ENCODE measurements around the gene RSPH6A. TPM values are rescaled to one million over a fixed set of nuclear protein-coding genes. Genes with fewer than 3 reads are reported as not detected.

RSPH6A gene
- total RNA-seq, 5 donors from 2014 or later (not counting 1 experiment from before 2014, with no cell fraction given) = 0.20 to 0.47 (median 0.38) TPM

DNA sequence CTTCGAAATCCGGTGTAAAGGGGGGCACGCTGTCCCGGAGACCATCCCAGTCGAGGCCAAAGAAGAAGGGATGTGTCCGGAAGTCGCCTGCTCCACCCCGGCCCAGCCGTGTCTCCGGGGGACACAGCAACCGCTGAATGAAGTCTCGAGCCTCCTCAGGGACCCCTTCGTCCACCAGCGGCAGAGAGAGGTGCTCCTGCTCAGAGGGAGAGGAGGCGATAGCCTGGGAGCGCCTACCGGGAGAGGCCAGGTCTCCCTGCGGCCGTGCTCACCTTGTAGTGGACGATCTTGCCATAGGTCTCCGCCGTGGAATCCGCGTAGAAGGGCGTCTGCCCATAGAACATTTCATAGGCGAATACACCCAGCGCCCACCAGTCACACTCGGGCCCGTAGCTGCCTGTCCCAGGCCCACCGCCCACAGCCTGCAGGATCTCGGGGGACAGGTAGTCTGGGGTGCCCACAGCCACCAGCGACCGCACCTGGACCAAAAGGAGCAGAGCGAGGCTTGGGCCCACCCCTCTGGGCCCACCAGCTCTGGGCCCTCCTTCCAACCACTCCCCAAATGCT lies 37.6 kb downstream of the RSPH6A start:
- no peak for DNase-seq
- Mint-ChIP-seq H3K4me1 (peaks cover 21 to 24% (median 23%) of the 10 kb centered on the region in 3 donors), H3K27me3 (peaks cover 13 to 28% of the 10 kb centered on the region in 2 donors), H3K27ac (no peak overlapping the region), H3K9me3 (no peaks in the 10 kb centered on the region), H3K36me3 (peaks cover 15% of the 10 kb centered on the region), H3K4me3 (no peak overlapping the region)
- Histone ChIP-seq H3K27ac (ENCODE audit: low read length) (no peak overlapping the region), H3K36me3 (ENCODE audit: control insufficient read depth in 2 of 2, extremely low read depth in 1 of 2, insufficient read depth in 1 of 2, low read length in 1 of 2) (peaks cover 6 to 9% of the 10 kb centered on the region in 2 donors), H3K4me3 (ENCODE audit: control insufficient read depth in 1 of 2, extremely low read depth in 1 of 2, low read length in 1 of 2) (no peak overlapping the region), H3K9me3 (no peaks in the 10 kb centered on the region), H3K4me1 (ENCODE audit: control insufficient read depth in 1 of 2, extremely low read depth in 1 of 2, insufficient read depth in 2 of 2, low read length in 2 of 2) (peaks cover 0 to 21% of the 10 kb centered on the region in 2 experiments), H3K27me3 (replicated peaks in 1 of 2; ENCODE audit: control insufficient read depth in 2 of 2, extremely low read depth in 1 of 2, insufficient read depth in 2 of 2, low read length in 1 of 2) (peaks cover 0 to 60% of the 10 kb centered on the region in 2 experiments)
- 98% methylated on average over 33 of the region's 34 CpGs for WGBS (ENCODE audit: insufficient coverage)
- ChIA-PET CTCF (no interaction called here), POLR2A (no interaction called here)
- ATAC-seq (replicated peaks in 1 of 4) = no peak

GRCh38 chr19:45774765-45775164 lies 40.3 kb downstream of the RSPH6A start:
- DNase-seq = no peak
- no peak overlapping the region for H3K27ac Mint-ChIP-seq
- H3K9me3 ChIP-seq = no peaks in the 10 kb centered on the region
- H3K36me3 ChIP-seq (ENCODE audit: control insufficient read depth in 2 of 2, extremely low read depth in 1 of 2, insufficient read depth in 1 of 2, low read length in 1 of 2) = peaks cover 6 to 9% of the 10 kb centered on the region in 2 donors
- no peak overlapping the region for H3K4me3 Mint-ChIP-seq
- ChIA-PET POLR2A (no interaction called here), CTCF (no interaction called here)
- peaks cover 0 to 43% of the 10 kb centered on the region in 2 experiments for H3K27me3 ChIP-seq (replicated peaks in 1 of 2; ENCODE audit: control insufficient read depth in 2 of 2, extremely low read depth in 1 of 2, insufficient read depth in 2 of 2, low read length in 1 of 2)
- peaks cover 8 to 17% of the 10 kb centered on the region in 2 donors for H3K27me3 Mint-ChIP-seq
- no peak overlapping the region for H3K4me3 ChIP-seq (ENCODE audit: control insufficient read depth in 1 of 2, extremely low read depth in 1 of 2, low read length in 1 of 2)
- ATAC-seq (replicated peaks in 1 of 4) = no peak
- H3K9me3 Mint-ChIP-seq = no peaks in the 10 kb centered on the region
- peaks cover 2 to 30% of the 10 kb centered on the region in 2 experiments for H3K4me1 ChIP-seq (ENCODE audit: control insufficient read depth in 1 of 2, extremely low read depth in 1 of 2, insufficient read depth in 2 of 2, low read length in 2 of 2)
- H3K36me3 Mint-ChIP-seq = peaks cover 15% of the 10 kb centered on the region
- H3K27ac ChIP-seq (ENCODE audit: low read length) = no peak overlapping the region
- peaks cover 18 to 29% (median 20%) of the 10 kb centered on the region in 3 donors for H3K4me1 Mint-ChIP-seq
- 91% methylated on average over 8 of the region's 9 CpGs for WGBS (ENCODE audit: insufficient coverage)

GRCh38 chr19:45773384-45773783 lies 41.7 kb downstream of the RSPH6A start:
- POLR2A ChIA-PET = interaction anchor here in 1 of 2 donors (0.6 kb wide), 2 partner anchors 12 to 42 kb away, joined by 4 to 6 read pairs; no protein-coding TSS in a partner anchor
- CTCF ChIA-PET = interaction anchor here (0.6 to 1.0 kb wide), 3 partner anchors 25 to 92 kb away, joined by 3 to 9 read pairs (median 4); no protein-coding TSS in a partner anchor
- Histone ChIP-seq H3K36me3 (ENCODE audit: control insufficient read depth in 2 of 2, extremely low read depth in 1 of 2, insufficient read depth in 1 of 2, low read length in 1 of 2) (peaks cover 6 to 9% of the 10 kb centered on the region in 2 donors), H3K27me3 (replicated peaks in 1 of 2; ENCODE audit: control insufficient read depth in 2 of 2, extremely low read depth in 1 of 2, insufficient read depth in 2 of 2, low read length in 1 of 2) (peaks cover 0 to 32% of the 10 kb centered on the region in 2 experiments), H3K4me3 (ENCODE audit: control insufficient read depth in 1 of 2, extremely low read depth in 1 of 2, low read length in 1 of 2) (no peak overlapping the region), H3K4me1 (ENCODE audit: control insufficient read depth in 1 of 2, extremely low read depth in 1 of 2, insufficient read depth in 2 of 2, low read length in 2 of 2) (peaks cover 2 to 26% of the 10 kb centered on the region in 2 experiments), H3K9me3 (no peaks in the 10 kb centered on the region), H3K27ac (ENCODE audit: low read length) (no peak overlapping the region)
- peaks cover 10 to 21% (median 11%) of the 10 kb centered on the region in 3 donors for H3K4me1 Mint-ChIP-seq
- H3K9me3 Mint-ChIP-seq = no peaks in the 10 kb centered on the region
- peaks cover 0 to 7% of the 10 kb centered on the region in 2 donors for H3K27me3 Mint-ChIP-seq
- ATAC-seq (replicated peaks in 1 of 4) (no peak), DNase-seq (no peak)
- no peak overlapping the region for H3K4me3 Mint-ChIP-seq
- no CpG with 5 or more reads among the region's 2 CpGs for WGBS (ENCODE audit: insufficient coverage)
- peaks cover 11% of the 10 kb centered on the region for H3K36me3 Mint-ChIP-seq
- no peak overlapping the region for H3K27ac Mint-ChIP-seq

GRCh38 chr19:45772912-45773311 lies 42.2 kb downstream of the RSPH6A start:
- DNase-seq = no peak
- CTCF ChIA-PET = interaction anchor here (0.5 to 1.0 kb wide), 4 partner anchors 26 to 286 kb away, joined by 3 to 7 read pairs (median 4); no protein-coding TSS in a partner anchor
- Mint-ChIP-seq H3K9me3 (no peaks in the 10 kb centered on the region), H3K27ac (no peak overlapping the region), H3K4me3 (no peak overlapping the region), H3K4me1 (peaks cover 9 to 21% (median 10%) of the 10 kb centered on the region in 3 donors), H3K27me3 (peaks cover 0 to 5% of the 10 kb centered on the region in 2 donors), H3K36me3 (peaks cover 10% of the 10 kb centered on the region)
- peaks cover 0 to 30% of the 10 kb centered on the region in 2 experiments for H3K27me3 ChIP-seq (replicated peaks in 1 of 2; ENCODE audit: control insufficient read depth in 2 of 2, extremely low read depth in 1 of 2, insufficient read depth in 2 of 2, low read length in 1 of 2)
- no peak overlapping the region for H3K27ac ChIP-seq (ENCODE audit: low read length)
- POLR2A ChIA-PET = interaction anchor here in 1 of 2 donors (0.6 kb wide), 2 partner anchors 12 to 285 kb away, joined by 4 to 6 read pairs; no protein-coding TSS in a partner anchor
- peaks cover 6 to 9% of the 10 kb centered on the region in 2 donors for H3K36me3 ChIP-seq (ENCODE audit: control insufficient read depth in 2 of 2, extremely low read depth in 1 of 2, insufficient read depth in 1 of 2, low read length in 1 of 2)
- no peaks in the 10 kb centered on the region for H3K9me3 ChIP-seq
- H3K4me1 ChIP-seq (ENCODE audit: control insufficient read depth in 1 of 2, extremely low read depth in 1 of 2, insufficient read depth in 2 of 2, low read length in 2 of 2) = peaks cover 2 to 28% of the 10 kb centered on the region in 2 experiments
- no peak overlapping the region for H3K4me3 ChIP-seq (ENCODE audit: control insufficient read depth in 1 of 2, extremely low read depth in 1 of 2, low read length in 1 of 2)
- ATAC-seq (replicated peaks in 1 of 4) = no peak
- WGBS (ENCODE audit: insufficient coverage) = 94% methylated on average over 2 of the region's 3 CpGs

DNA sequence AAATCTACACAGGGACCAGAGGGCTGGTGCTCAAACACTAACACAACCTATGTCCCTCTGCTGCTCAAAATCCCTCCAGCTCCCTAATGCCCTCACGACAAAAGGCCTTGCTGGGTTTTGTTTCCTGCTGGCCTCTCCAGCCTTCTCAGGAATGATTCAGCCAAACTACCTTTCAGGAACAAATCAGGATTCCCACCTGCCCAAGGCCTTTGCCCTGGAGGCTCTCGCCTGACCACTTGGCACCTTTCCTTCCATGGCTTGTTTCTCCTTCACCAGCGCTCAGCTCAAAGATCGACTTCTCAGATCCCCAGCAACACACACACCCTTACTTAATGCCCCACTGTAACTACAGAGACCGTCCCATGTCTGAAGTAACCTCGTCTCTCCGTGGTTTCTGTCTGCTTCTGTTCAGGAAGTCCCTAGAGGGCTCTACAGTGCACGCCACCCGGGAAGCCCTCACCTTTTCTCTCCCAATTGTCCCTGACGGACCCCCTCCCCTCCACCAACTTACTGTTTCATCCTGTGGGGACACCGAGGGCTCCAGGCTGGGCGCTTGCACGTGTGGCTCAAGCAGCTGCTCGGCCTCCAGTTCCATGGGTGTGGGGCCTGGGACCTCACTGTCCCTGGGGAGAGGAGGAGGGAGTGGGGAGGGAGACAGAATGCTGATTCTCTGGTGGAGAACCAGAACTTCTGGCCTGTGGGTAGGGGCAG lies 42.8 kb downstream of the RSPH6A start:
- DNase-seq = no peak
- 75% methylated on average over 10 of the region's 14 CpGs for WGBS (ENCODE audit: insufficient coverage)
- H3K27ac Mint-ChIP-seq = peak overlapping the region in 1 of 2 donors; percentile 2

GRCh38 chr19:45771311-45771933 lies 43.7 kb downstream of the RSPH6A start:
- Histone ChIP-seq H3K4me1 (ENCODE audit: control insufficient read depth in 1 of 2, extremely low read depth in 1 of 2, insufficient read depth in 2 of 2, low read length in 2 of 2) (peaks cover 2 to 35% of the 10 kb centered on the region in 2 experiments), H3K9me3 (no peaks in the 10 kb centered on the region), H3K4me3 (ENCODE audit: control insufficient read depth in 1 of 2, extremely low read depth in 1 of 2, low read length in 1 of 2) (no peak overlapping the region), H3K27ac (ENCODE audit: low read length) (no peak overlapping the region), H3K36me3 (ENCODE audit: control insufficient read depth in 2 of 2, extremely low read depth in 1 of 2, insufficient read depth in 1 of 2, low read length in 1 of 2) (no peaks in the 10 kb centered on the region), H3K27me3 (replicated peaks in 1 of 2; ENCODE audit: control insufficient read depth in 2 of 2, extremely low read depth in 1 of 2, insufficient read depth in 2 of 2, low read length in 1 of 2) (peaks cover 0 to 30% of the 10 kb centered on the region in 2 experiments)
- ATAC-seq (replicated peaks in 1 of 4) (no peak), DNase-seq (no peak)
- ChIA-PET CTCF (interaction anchor here (0.6 to 3.1 kb wide), 2 partner anchors 11 to 28 kb away, joined by 4 to 61 read pairs; partner anchors contain the start of gene DMPK (in 1 of the 2)), POLR2A (no interaction called here)
- no peaks in the 10 kb centered on the region for H3K36me3 Mint-ChIP-seq
- H3K9me3 Mint-ChIP-seq = no peaks in the 10 kb centered on the region
- peaks cover 0 to 9% of the 10 kb centered on the region in 2 donors for H3K27me3 Mint-ChIP-seq
- peak overlapping the region in 1 of 2 donors; percentile 3 for H3K27ac Mint-ChIP-seq
- H3K4me1 Mint-ChIP-seq = peaks cover 9 to 20% (median 11%) of the 10 kb centered on the region in 3 donors
- H3K4me3 Mint-ChIP-seq = peak overlapping the region; percentile 35 to 90 (median 41)
- 93% methylated on average over 36 of the region's 46 CpGs for WGBS (ENCODE audit: insufficient coverage)

More for the DNA sequence above, 42.8 kb downstream of the RSPH6A start:
- H3K4me3 Mint-ChIP-seq = no peak overlapping the region
- H3K4me1 ChIP-seq (ENCODE audit: control insufficient read depth in 1 of 2, extremely low read depth in 1 of 2, insufficient read depth in 2 of 2, low read length in 2 of 2) = peaks cover 2 to 34% of the 10 kb centered on the region in 2 experiments
- peaks cover 5 to 7% of the 10 kb centered on the region in 2 donors for H3K36me3 ChIP-seq (ENCODE audit: control insufficient read depth in 2 of 2, extremely low read depth in 1 of 2, insufficient read depth in 1 of 2, low read length in 1 of 2)
- POLR2A ChIA-PET = interaction anchor here in 1 of 2 donors (0.6 kb wide), 2 partner anchors 11 to 284 kb away, joined by 4 to 6 read pairs; no protein-coding TSS in a partner anchor
- no peaks in the 10 kb centered on the region for H3K9me3 Mint-ChIP-seq
- no peaks in the 10 kb centered on the region for H3K9me3 ChIP-seq
- peaks cover 9 to 21% (median 10%) of the 10 kb centered on the region in 3 donors for H3K4me1 Mint-ChIP-seq
- peaks cover 0 to 8% of the 10 kb centered on the region in 2 donors for H3K27me3 Mint-ChIP-seq
- no peak overlapping the region for H3K4me3 ChIP-seq (ENCODE audit: control insufficient read depth in 1 of 2, extremely low read depth in 1 of 2, low read length in 1 of 2)
- no peak overlapping the region for H3K27ac ChIP-seq (ENCODE audit: low read length)
- no peak for ATAC-seq (replicated peaks in 1 of 4)
- H3K36me3 Mint-ChIP-seq = peaks cover 7% of the 10 kb centered on the region
- CTCF ChIA-PET = interaction anchor here in 1 of 2 donors (0.5 to 1.0 kb wide), 2 partner anchors 45 to 286 kb away, joined by 3 to 7 read pairs; no protein-coding TSS in a partner anchor
- peaks cover 0 to 30% of the 10 kb centered on the region in 2 experiments for H3K27me3 ChIP-seq (replicated peaks in 1 of 2; ENCODE audit: control insufficient read depth in 2 of 2, extremely low read depth in 1 of 2, insufficient read depth in 2 of 2, low read length in 1 of 2)

Data from T-cell (primary cell).